ENCODE measurements around the gene RXRA.

RXRA gene

GRCh38 chr9:134460896-134461295 is 134.6 kb downstream of the RXRA start:
- no peak overlapping the region for H3K27ac ChIP-seq
- H3K36me3 ChIP-seq (ENCODE audit: insufficient read depth, low read length) = no peaks in the 10 kb centered on the region
- DNase-seq (ENCODE audit: low read depth, low spot score) = no peak
- H3K9ac ChIP-seq (ENCODE audit: insufficient read length) = no peak overlapping the region
- no peaks in the 10 kb centered on the region; the same call in 1 of the 2 replicates for H3K9me3 ChIP-seq (ENCODE audit: low read depth, low read length)
- TF ChIP-seq FOXP2 (optimal IDR thresholded peaks at IDR 0.05; ENCODE audit: control extremely low read depth, extremely low read length, insufficient read depth) (no peak), EZH2 (IDR thresholded peaks at IDR 0.05) (no peak), POLR2AphosphoS5 (IDR thresholded peaks at IDR 0.05; ENCODE audit: borderline replicate concordance, low read depth, low read length) (no peak)
- no peak overlapping the region for H3K4me3 ChIP-seq

GRCh38 chr9:134461426-134461982 is 135.2 kb downstream of the RXRA start:
- Histone ChIP-seq H3K27ac (no peak overlapping the region), H3K36me3 (ENCODE audit: insufficient read depth, low read length) (no peaks in the 10 kb centered on the region), H3K9ac (ENCODE audit: insufficient read length) (no peak overlapping the region), H3K9me3 (ENCODE audit: low read depth, low read length) (no peaks in the 10 kb centered on the region; the same call in 1 of the 2 replicates), H3K4me3 (no peak overlapping the region)
- TF ChIP-seq FOXP2 (optimal IDR thresholded peaks at IDR 0.05; ENCODE audit: control extremely low read depth, extremely low read length, insufficient read depth) = no peak
- no peak for TF ChIP-seq EZH2 (IDR thresholded peaks at IDR 0.05)
- no peak for TF ChIP-seq POLR2AphosphoS5 (IDR thresholded peaks at IDR 0.05; ENCODE audit: borderline replicate concordance, low read depth, low read length)
- no peak for DNase-seq (ENCODE audit: low read depth, low spot score)

- Histone ChIP-seq H3K36me3 (ENCODE audit: insufficient read depth, low read length) (no peaks in the 10 kb centered on the region), H3K4me3 (no peak overlapping the region), H3K9ac (ENCODE audit: insufficient read length) (no peak overlapping the region), H3K27ac (no peak overlapping the region), H3K9me3 (ENCODE audit: low read depth, low read length) (no peaks in the 10 kb centered on the region; the same call in 1 of the 2 replicates)
- no peak for TF ChIP-seq POLR2AphosphoS5 (IDR thresholded peaks at IDR 0.05; ENCODE audit: borderline replicate concordance, low read depth, low read length)
- TF ChIP-seq EZH2 (IDR thresholded peaks at IDR 0.05) = no peak
- TF ChIP-seq FOXP2 (optimal IDR thresholded peaks at IDR 0.05; ENCODE audit: control extremely low read depth, extremely low read length, insufficient read depth) = no peak
- no peak for DNase-seq (ENCODE audit: low read depth, low spot score)
These were observed 136.1 kb downstream of the RXRA start for GRCh38 chr9:134462318-134462717.

- Histone ChIP-seq H3K27ac (no peak overlapping the region), H3K4me3 (no peak overlapping the region)
- TF ChIP-seq FOXP2 (optimal IDR thresholded peaks at IDR 0.05; ENCODE audit: control extremely low read depth, extremely low read length, insufficient read depth) (no peak), POLR2AphosphoS5 (IDR thresholded peaks at IDR 0.05; ENCODE audit: borderline replicate concordance, low read depth, low read length) (no peak), EZH2 (IDR thresholded peaks at IDR 0.05) (no peak)
These were observed 137.0 kb downstream of the RXRA start for GRCh38 chr9:134463280-134463679.

DNA sequence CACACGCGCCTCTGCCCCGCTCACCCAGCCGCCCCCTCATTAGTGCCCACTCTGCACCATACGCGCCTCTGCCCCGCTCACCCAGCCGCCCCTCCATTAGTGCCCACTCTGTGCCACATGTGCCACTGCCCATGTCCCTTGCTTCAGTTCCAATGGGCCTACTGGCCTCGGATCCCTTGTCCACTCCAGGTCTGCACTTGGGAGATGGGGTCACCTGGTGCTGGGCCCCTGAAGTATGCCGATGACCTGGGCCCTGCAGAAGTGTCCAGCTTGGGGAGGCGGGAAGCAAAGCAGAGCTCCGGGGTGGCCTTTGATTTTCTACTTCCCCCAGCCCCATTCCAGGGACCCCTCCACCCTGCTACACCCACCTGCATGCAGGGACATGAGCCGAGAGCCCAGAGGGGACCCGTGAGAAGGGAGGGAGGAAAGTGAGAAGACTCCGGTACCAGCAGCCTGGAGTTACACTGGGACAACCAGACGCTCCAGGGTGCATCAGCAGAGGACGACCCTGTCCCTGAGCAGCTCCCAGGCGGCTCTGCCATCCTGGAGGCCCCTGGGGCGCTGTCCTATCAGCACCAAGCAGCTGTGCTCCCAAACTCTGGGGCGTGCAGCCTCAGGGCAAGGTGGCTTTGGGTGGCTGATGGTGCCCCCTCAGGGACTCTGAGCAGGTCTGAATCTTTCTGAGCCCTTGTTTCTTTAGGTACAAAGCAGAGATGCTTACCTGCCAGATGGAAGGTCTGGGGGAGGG is 140.8 kb downstream of the RXRA start:
- Histone ChIP-seq H3K27ac (no peak overlapping the region), H3K9me3 (ENCODE audit: low read depth, low read length) (no peaks in the 10 kb centered on the region), H3K36me3 (ENCODE audit: insufficient read depth, low read length) (no peaks in the 10 kb centered on the region), H3K4me3 (no peak overlapping the region), H3K9ac (ENCODE audit: insufficient read length) (no peak overlapping the region)
- TF ChIP-seq EZH2 (IDR thresholded peaks at IDR 0.05) (no peak), POLR2AphosphoS5 (IDR thresholded peaks at IDR 0.05; ENCODE audit: borderline replicate concordance, low read depth, low read length) (no peak), FOXP2 (optimal IDR thresholded peaks at IDR 0.05; ENCODE audit: control extremely low read depth, extremely low read length, insufficient read depth) (no peak)
- DNase-seq (ENCODE audit: low read depth, low spot score) = no peak

More at GRCh38 chr9:134463280-134463679, 137.0 kb downstream of the RXRA start:
- Histone ChIP-seq H3K9ac (ENCODE audit: insufficient read length) (no peak overlapping the region), H3K36me3 (ENCODE audit: insufficient read depth, low read length) (no peaks in the 10 kb centered on the region), H3K9me3 (ENCODE audit: low read depth, low read length) (no peaks in the 10 kb centered on the region; the same call in 1 of the 2 replicates)
- no peak for DNase-seq (ENCODE audit: low read depth, low spot score)

GRCh38 chr9:134468358-134468757 is 142.1 kb downstream of the RXRA start:
- Histone ChIP-seq H3K9me3 (ENCODE audit: low read depth, low read length) (no peaks in the 10 kb centered on the region), H3K36me3 (ENCODE audit: insufficient read depth, low read length) (no peaks in the 10 kb centered on the region), H3K27ac (no peak overlapping the region), H3K9ac (ENCODE audit: insufficient read length) (no peak overlapping the region), H3K4me3 (no peak overlapping the region)
- DNase-seq (ENCODE audit: low read depth, low spot score) = no peak
- TF ChIP-seq FOXP2 (optimal IDR thresholded peaks at IDR 0.05; ENCODE audit: control extremely low read depth, extremely low read length, insufficient read depth) (no peak), POLR2AphosphoS5 (IDR thresholded peaks at IDR 0.05; ENCODE audit: borderline replicate concordance, low read depth, low read length) (no peak), EZH2 (IDR thresholded peaks at IDR 0.05) (no peak)

- H3K9ac ChIP-seq (ENCODE audit: insufficient read length) = no peak overlapping the region
- H3K4me3 ChIP-seq = no peak overlapping the region
- DNase-seq (ENCODE audit: low read depth, low spot score) = no peak
- no peaks in the 10 kb centered on the region for H3K36me3 ChIP-seq (ENCODE audit: insufficient read depth, low read length)
- H3K9me3 ChIP-seq (ENCODE audit: low read depth, low read length) = no peaks in the 10 kb centered on the region
- no peak overlapping the region for H3K27ac ChIP-seq
- TF ChIP-seq FOXP2 (optimal IDR thresholded peaks at IDR 0.05; ENCODE audit: control extremely low read depth, extremely low read length, insufficient read depth) = no peak
- no peak for TF ChIP-seq POLR2AphosphoS5 (IDR thresholded peaks at IDR 0.05; ENCODE audit: borderline replicate concordance, low read depth, low read length)
- no peak for TF ChIP-seq EZH2 (IDR thresholded peaks at IDR 0.05)
These were observed 143.0 kb downstream of the RXRA start for GRCh38 chr9:134469041-134469875.

GRCh38 chr9:134472256-134472655 is 146.0 kb downstream of the RXRA start:
- no peak for DNase-seq (ENCODE audit: low read depth, low spot score)
- no peaks in the 10 kb centered on the region for H3K36me3 ChIP-seq (ENCODE audit: insufficient read depth, low read length)
- TF ChIP-seq POLR2AphosphoS5 (IDR thresholded peaks at IDR 0.05; ENCODE audit: borderline replicate concordance, low read depth, low read length) = no peak
- no peak for TF ChIP-seq FOXP2 (optimal IDR thresholded peaks at IDR 0.05; ENCODE audit: control extremely low read depth, extremely low read length, insufficient read depth)
- TF ChIP-seq EZH2 (IDR thresholded peaks at IDR 0.05) = no peak
- no peak overlapping the region for H3K9ac ChIP-seq (ENCODE audit: insufficient read length)
- H3K4me3 ChIP-seq = no peak overlapping the region
- H3K27ac ChIP-seq = no peak overlapping the region
- no peaks in the 10 kb centered on the region for H3K9me3 ChIP-seq (ENCODE audit: low read depth, low read length)
